IMR-90 (cell line): ENCODE results near the gene TMC4.

Experiments used
- CEBPB ChIP-seq: IDR thresholded peaks from 2 replicates; pipeline ENCODE4 v1.6.1; 2012; ENCODE audit warnings: low read depth, low read length, improper control_type of control experiment
- MAFK ChIP-seq: IDR thresholded peaks from 2 replicates; pipeline ENCODE4 v1.6.1; 2012; ENCODE audit warnings: low read depth, low read length, improper control_type of control experiment
- POLR2A ChIP-seq: IDR thresholded peaks from 2 replicates; pipeline ENCODE4 v1.6.1; 2012; ENCODE audit warnings: mild to moderate bottlenecking, low read depth, low read length
- RAD21 ChIP-seq: IDR thresholded peaks from 2 replicates; pipeline ENCODE4 v1.6.1; 2012; ENCODE audit warnings: low read length, improper control_type of control experiment
- TF ChIP-seq, protein P1 (sequence below): conservative IDR thresholded peaks from 2 replicates; pipeline ENCODE4 v1.5.1; 2012; ENCODE audit warnings: mild to moderate bottlenecking, low read depth, low read length, improper control_type of control experiment

DNA sequence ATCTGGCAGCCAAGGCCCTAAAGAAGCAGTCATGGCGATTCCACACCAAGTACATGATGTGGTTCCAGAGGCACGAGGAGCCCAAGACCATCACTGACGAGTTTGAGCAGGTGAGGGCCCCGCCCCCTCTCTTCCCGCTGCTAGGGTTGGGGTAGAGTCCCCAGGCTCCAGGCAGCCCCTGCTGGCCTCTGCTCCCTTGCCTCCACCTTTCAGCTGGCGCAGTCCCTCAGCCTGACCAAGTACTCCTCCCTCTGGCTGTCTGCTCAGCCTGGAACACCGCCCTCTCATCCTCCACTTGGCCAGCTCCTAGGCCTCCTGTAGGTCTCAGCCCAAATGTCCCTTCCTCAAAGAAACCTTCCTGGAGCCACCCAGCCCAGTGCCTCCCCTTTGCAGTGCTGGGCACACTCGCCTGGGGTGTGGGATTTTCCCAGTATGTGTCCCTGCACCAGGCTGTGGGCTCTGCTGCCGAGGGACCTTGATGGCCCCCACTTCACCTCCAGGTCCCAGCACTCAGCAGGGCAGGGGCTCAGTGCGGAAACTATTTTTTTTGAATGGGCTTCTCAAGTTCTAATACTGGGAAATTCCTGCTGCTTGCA is 19.1 kb downstream of the TMC4 start:
- TF ChIP-seq, protein P1, sequence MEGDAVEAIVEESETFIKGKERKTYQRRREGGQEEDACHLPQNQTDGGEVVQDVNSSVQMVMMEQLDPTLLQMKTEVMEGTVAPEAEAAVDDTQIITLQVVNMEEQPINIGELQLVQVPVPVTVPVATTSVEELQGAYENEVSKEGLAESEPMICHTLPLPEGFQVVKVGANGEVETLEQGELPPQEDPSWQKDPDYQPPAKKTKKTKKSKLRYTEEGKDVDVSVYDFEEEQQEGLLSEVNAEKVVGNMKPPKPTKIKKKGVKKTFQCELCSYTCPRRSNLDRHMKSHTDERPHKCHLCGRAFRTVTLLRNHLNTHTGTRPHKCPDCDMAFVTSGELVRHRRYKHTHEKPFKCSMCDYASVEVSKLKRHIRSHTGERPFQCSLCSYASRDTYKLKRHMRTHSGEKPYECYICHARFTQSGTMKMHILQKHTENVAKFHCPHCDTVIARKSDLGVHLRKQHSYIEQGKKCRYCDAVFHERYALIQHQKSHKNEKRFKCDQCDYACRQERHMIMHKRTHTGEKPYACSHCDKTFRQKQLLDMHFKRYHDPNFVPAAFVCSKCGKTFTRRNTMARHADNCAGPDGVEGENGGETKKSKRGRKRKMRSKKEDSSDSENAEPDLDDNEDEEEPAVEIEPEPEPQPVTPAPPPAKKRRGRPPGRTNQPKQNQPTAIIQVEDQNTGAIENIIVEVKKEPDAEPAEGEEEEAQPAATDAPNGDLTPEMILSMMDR = no peak
- TF ChIP-seq POLR2A = no peak; the same call in 1 of the 2 replicates
- no peak for TF ChIP-seq CEBPB
- no peak for TF ChIP-seq RAD21
- TF ChIP-seq MAFK = no peak
